GM10266 (cell line): ENCODE measurements around the gene PIP4K2C.
"Not testable (repeated sequence)": the region's sequence is repeated elsewhere in the genome, so short reads cannot be mapped to it uniquely, and the experiment has no call there.

Experiments
- DNase-seq: peaks from one replicate; pipeline ENCODE4 v3.0.0; 2012; ENCODE audit errors: extremely low spot score
- TF ChIP-seq, protein P1 (sequence below): IDR thresholded peaks from 2 replicates; pipeline ENCODE4 v1.5.1; 2012; ENCODE audit warnings: mild to moderate bottlenecking, low read depth; ENCODE audit not compliant: control insufficient read depth, insufficient read depth; ENCODE audit errors: missing control alignments

PIP4K2C gene

DNA sequence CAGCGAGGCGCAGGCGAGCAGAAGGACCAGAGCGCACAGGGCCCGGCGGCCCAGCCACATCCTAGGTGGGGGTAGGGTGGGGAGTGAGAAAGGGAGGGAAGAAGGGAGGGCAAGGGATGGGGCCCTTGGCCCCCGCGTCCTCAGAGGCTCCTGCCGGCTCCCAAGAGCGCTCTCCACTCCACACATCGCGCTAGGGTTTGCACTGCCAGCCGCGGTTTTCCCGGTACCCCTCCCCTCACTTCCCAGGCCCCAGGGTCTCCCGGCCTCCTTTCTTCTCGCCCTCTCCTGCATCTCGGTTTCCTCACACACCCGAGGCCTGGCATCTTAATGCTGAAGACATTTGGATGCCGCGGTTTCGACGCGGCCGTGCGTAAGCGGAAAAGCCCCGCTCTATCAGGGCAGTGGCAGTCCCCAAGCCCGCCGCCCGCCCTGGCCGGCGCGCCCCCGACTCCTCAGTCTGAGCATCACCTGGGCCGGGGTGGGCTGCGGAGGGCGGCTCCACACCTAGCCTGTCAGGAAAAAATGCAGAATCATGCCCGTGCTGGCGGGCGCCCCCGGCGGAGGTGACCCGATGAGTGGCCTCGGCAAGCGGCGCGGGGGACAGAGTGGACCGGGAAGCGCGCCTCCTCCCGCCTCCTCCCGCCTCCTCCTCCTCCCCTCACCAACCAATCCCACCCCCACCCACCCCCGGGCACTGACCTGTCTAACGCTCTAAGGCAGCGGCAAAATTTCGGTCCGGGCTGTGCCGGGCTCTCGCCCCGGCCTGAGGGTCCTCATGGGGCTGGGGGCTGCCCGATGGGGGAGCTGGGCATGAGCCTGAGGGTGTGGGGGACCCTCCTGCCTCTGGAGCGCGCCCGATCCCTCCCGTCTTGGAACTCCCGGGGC, 41.3 kb downstream of the PIP4K2C start:
- TF ChIP-seq, protein P1, sequence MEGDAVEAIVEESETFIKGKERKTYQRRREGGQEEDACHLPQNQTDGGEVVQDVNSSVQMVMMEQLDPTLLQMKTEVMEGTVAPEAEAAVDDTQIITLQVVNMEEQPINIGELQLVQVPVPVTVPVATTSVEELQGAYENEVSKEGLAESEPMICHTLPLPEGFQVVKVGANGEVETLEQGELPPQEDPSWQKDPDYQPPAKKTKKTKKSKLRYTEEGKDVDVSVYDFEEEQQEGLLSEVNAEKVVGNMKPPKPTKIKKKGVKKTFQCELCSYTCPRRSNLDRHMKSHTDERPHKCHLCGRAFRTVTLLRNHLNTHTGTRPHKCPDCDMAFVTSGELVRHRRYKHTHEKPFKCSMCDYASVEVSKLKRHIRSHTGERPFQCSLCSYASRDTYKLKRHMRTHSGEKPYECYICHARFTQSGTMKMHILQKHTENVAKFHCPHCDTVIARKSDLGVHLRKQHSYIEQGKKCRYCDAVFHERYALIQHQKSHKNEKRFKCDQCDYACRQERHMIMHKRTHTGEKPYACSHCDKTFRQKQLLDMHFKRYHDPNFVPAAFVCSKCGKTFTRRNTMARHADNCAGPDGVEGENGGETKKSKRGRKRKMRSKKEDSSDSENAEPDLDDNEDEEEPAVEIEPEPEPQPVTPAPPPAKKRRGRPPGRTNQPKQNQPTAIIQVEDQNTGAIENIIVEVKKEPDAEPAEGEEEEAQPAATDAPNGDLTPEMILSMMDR: peak; percentile 6
- DNase-seq: peak; percentile 32

DNA sequence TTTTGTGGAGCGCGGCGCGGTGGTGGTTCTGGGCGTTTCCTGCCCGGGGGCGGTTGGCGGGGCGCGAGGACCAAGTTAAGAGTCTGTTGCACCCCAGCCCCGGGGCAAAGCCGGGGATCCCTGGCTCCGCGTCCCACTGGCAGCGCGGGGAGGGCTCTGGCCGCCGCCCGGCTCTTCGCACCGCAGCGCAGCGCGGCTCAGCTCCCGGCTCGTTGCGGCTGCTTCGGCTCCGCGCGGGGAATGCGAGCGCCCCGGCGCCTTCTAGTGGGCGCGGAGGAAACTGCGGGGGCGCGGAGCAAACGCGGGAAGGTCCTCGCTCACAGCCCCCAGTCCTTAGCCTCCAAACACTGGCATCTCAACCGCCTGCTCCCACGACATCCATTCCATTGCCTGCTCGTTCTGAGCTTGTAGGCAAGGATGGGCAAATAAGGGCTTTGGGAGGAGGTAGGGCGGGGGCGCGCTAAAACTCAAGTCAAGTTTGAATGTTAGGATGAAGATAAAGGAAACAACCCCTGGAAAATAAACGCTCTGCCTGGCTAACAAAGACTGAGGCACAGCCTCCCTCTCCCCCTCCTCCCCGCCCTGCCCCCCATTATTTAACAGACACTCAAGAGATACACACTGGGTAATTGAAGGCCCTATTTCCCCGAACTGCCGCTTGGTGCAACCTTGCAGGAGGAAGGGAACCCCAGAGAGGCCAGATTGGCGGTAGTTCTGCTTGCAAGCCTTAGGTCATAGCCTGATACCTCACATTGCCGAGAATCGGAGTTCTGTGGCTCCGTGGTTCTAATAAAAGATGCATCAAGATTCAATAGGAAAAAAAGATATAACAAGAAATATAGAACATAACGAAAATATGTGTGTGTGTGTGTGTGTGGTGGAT, 42.2 kb downstream of the PIP4K2C start, which contains the start of gene B4GALNT1:
B4GALNT1 (minus strand) TSS at position 244 of the 883 bp plus-strand sequence. CDS start 1,069 bp downstream, outside the sequence.
- peak; percentile 84 for DNase-seq

GRCh38 chr12:57636731-57637130, 45.7 kb downstream of the PIP4K2C start:
- DNase-seq: not testable (repeated sequence)

More for the DNA sequence above, 42.2 kb downstream of the PIP4K2C start, which contains the start of gene B4GALNT1:
- TF ChIP-seq, protein P1: peak; percentile 85

GRCh38 chr12:57637364-57637763, 46.4 kb downstream of the PIP4K2C start:
- no peak for DNase-seq
- TF ChIP-seq, protein P1: no peak

GRCh38 chr12:57638096-57638495, 47.1 kb downstream of the PIP4K2C start:
- TF ChIP-seq, protein P1: no peak
- DNase-seq: no peak

GRCh38 chr12:57640175-57641042, 49.4 kb downstream of the PIP4K2C start:
- TF ChIP-seq, protein P1: no peak
- DNase-seq: no peak
